Endothelial cell of umbilical vein (primary cell): ENCODE results near the gene RBM42. TPM values are rescaled to one million over a fixed set of nuclear protein-coding genes. Genes with fewer than 3 reads are reported as not detected.

Experiments
- BruUV-seq: library from RNA; stranded (reverse); fragments of 400-500 nt; replicated peaks from 2 replicates; lab custom pipeline; 2021; lab: Mats Ljungman, UMichigan
- CTCF ChIA-PET: fragments of 300-600, 350-600 bp; sonication (Branson Sonifier 250); formaldehyde crosslinking; loops from one replicate; lab custom pipeline; 2021; ENCODE audit warnings: antibody characterized with exemption, inconsistent platforms; lab: Charles Lee
- POLR2A ChIA-PET: fragments of 300-600, 350-600 bp; sonication (Branson Sonifier 250); formaldehyde crosslinking; loops from one replicate; lab custom pipeline; 2021; ENCODE audit warnings: antibody characterized with exemption, inconsistent platforms; lab: Charles Lee
- DNase-seq: peaks from one replicate; pipeline ENCODE4 v3.0.0-alpha.2; 2011; ENCODE audit warnings: low read depth, low spot score
- FAIRE-seq: peaks from 2 replicates; lab custom pipeline; 2011; peaks lifted over from hg19 to GRCh38; lab: Jason Lieb, UNC
- H2AFZ ChIP-seq: 2 replicates; pipeline ENCODE4 v1.6.0; 2012; ENCODE audit warnings: low read depth, low read length, control low read depth, inconsistent platforms
- H3K27ac ChIP-seq: 2 replicates; pipeline ENCODE4 v1.5.1; 2011; ENCODE audit warnings: low read depth, mild to moderate bottlenecking, control low read depth, low read length, moderate library complexity; ENCODE audit not compliant: insufficient read depth
- H3K27me3 ChIP-seq, 2 experiments: 2 replicates each; pipeline versions ENCODE4 v1.6.0 to v1.6.1; 2011; ENCODE audit warnings: low read length in 2 of 2, mixed read lengths in 1 of 2; ENCODE audit not compliant: control insufficient read depth in 2 of 2, insufficient read depth in 2 of 2
- H3K36me3 ChIP-seq, 2 experiments: 2 replicates in 1 of 2; 3 replicates in 1 of 2; pipeline ENCODE4 v1.5.1; 2011; ENCODE audit warnings: low read length in 2 of 2, mild to moderate bottlenecking in 1 of 2, moderate library complexity in 1 of 2; ENCODE audit not compliant: control insufficient read depth in 2 of 2, insufficient read depth in 2 of 2; ENCODE audit errors: extremely low read depth in 1 of 2
- H3K4me1 ChIP-seq: 3 replicates; pipeline ENCODE4 v1.5.1; 2011; ENCODE audit warnings: mild to moderate bottlenecking, low read length; ENCODE audit not compliant: control insufficient read depth, insufficient read depth; ENCODE audit errors: extremely low read depth
- H3K4me2 ChIP-seq: 2 replicates; pipeline ENCODE4 v1.6.1; 2011; ENCODE audit warnings: low read length, control low read depth, mixed read lengths; ENCODE audit not compliant: insufficient read depth
- H3K4me3 ChIP-seq, 3 experiments: fragments of 200-600 bp in 1 of 3; sonication (generic), shearing (Covaris generic) in 1 of 3; replicated peaks in 1 of 3; 2 replicates each; pipeline ENCODE4 v1.5.1; 2011 to 2016; ENCODE audit warnings: control low read depth in 3 of 3, low read length in 3 of 3, mild to moderate bottlenecking in 2 of 3, inconsistent platforms in 1 of 3, low read depth in 1 of 3, moderate library complexity in 1 of 3; ENCODE audit not compliant: insufficient read depth in 1 of 3
- H3K79me2 ChIP-seq: 2 replicates; pipeline ENCODE4 v1.6.0; 2012; ENCODE audit warnings: low read length, inconsistent platforms; ENCODE audit not compliant: control insufficient read depth, insufficient read depth
- H3K9ac ChIP-seq: replicated peaks from 2 replicates; pipeline ENCODE3; 2011; ENCODE audit warnings: low read length, control low read depth; ENCODE audit not compliant: insufficient read depth; ENCODE audit errors: extremely low read depth
- H3K9me1 ChIP-seq: replicated peaks from 3 replicates; pipeline ENCODE4 v1.6.0; 2011; ENCODE audit warnings: mild to moderate bottlenecking, low read length; ENCODE audit not compliant: control insufficient read depth, insufficient read depth; ENCODE audit errors: extremely low read depth
- H3K9me3 ChIP-seq: replicated peaks from 2 replicates; pipeline ENCODE4 v1.5.1; 2012; ENCODE audit warnings: low read length, inconsistent platforms; ENCODE audit not compliant: control insufficient read depth, insufficient read depth
- H4K20me1 ChIP-seq: replicated peaks from 2 replicates; pipeline ENCODE3; 2011; ENCODE audit warnings: mild to moderate bottlenecking, low read length; ENCODE audit not compliant: control insufficient read depth, insufficient read depth; ENCODE audit errors: extremely low read depth
- EZH2 ChIP-seq: IDR thresholded peaks from 2 replicates; pipeline ENCODE4 v1.6.1; 2012; ENCODE audit warnings: borderline replicate concordance, low read depth, mild to moderate bottlenecking, moderate library complexity, low read length, inconsistent platforms; ENCODE audit not compliant: severe bottlenecking
- FOS ChIP-seq: IDR thresholded peaks from 2 replicates; pipeline ENCODE4 v1.6.1; 2011; ENCODE audit warnings: mild to moderate bottlenecking, low read length, moderate library complexity, borderline replicate concordance; ENCODE audit not compliant: insufficient read depth
- GATA2 ChIP-seq: IDR thresholded peaks from 2 replicates; pipeline ENCODE4 v1.7.0; 2011; ENCODE audit warnings: low read depth, mild to moderate bottlenecking, moderate library complexity, mixed read lengths, low read length; ENCODE audit not compliant: insufficient read length, insufficient read depth
- JUN ChIP-seq: IDR thresholded peaks from 2 replicates; pipeline ENCODE4 v1.6.1; 2011; ENCODE audit warnings: borderline replicate concordance, low read depth; ENCODE audit not compliant: insufficient read length, insufficient read depth
- MYC ChIP-seq: IDR thresholded peaks from one replicate; pipeline ENCODE4 v1.6.1; 2011; ENCODE audit warnings: mild to moderate bottlenecking, low read depth, low read length
- POLR2A ChIP-seq: IDR thresholded peaks from 2 replicates; pipeline ENCODE4 v1.6.1; 2012; ENCODE audit warnings: low read depth, mild to moderate bottlenecking, control low read depth, low read length
- POLR2AphosphoS5 ChIP-seq: IDR thresholded peaks from 2 replicates; pipeline ENCODE4 v1.6.1; 2012; ENCODE audit warnings: low read depth, mild to moderate bottlenecking, control low read depth, low read length, moderate library complexity; ENCODE audit not compliant: insufficient read depth
- dilution Hi-C: fragments of 300-500 bp; cut with MboI; formaldehyde crosslinking; loops from one replicate; pipeline ENCODE4 v1.15.0; 2019; ENCODE audit warnings: low sequenced_read_pairs; ENCODE audit not compliant: extremely low pct_ligation_motif_present
- intact Hi-C: fragments of 100-400 bp; cut with micrococcal nuclease; formaldehyde crosslinking; loops from one replicate; pipeline ENCODE4 v1.10.0; 2022
- polyA plus RNA-seq, 4 experiments: library from polyadenylated mRNA; depleted of rRNA in 3 of 4; stranded (reverse) in 3 of 4; unstranded in 1 of 4; fragments of >200 nt; gene quantifications; 2 replicates each; pipeline versions ENCODE4 v1.2.1 to v1.2.3, GENCODE V29; 2011 to 2012; ENCODE audit warnings: missing spikeins in 1 of 4
- total RNA-seq: library from RNA; stranded (reverse); gene quantifications from 2 replicates; pipeline ENCODE4 v1.2.3, GENCODE V29; 2021
- TF ChIP-seq, protein P1 (sequence below): IDR thresholded peaks from 2 replicates; pipeline ENCODE4 v1.6.1; 2011; ENCODE audit not compliant: insufficient read depth, insufficient read length
- TF ChIP-seq, protein P2 (sequence below), 2 donors: IDR thresholded peaks; 1 replicate in 1 of 2; 2 replicates in 1 of 2; pipeline ENCODE4 v1.5.1; 2011; ENCODE audit warnings: low read length in 2 of 2, mild to moderate bottlenecking in 2 of 2, moderate library complexity in 2 of 2, control low read depth in 1 of 2, inconsistent platforms in 1 of 2, low read depth in 1 of 2; ENCODE audit not compliant: insufficient read depth in 1 of 2; ENCODE audit errors: extremely low read depth in 1 of 2

RBM42 gene
- total and polyA plus RNA-seq, 2 donors (not counting 3 experiments of a cell fraction or from before 2014, with no cell fraction given), result 78.3 to 97.3 TPM

DNA sequence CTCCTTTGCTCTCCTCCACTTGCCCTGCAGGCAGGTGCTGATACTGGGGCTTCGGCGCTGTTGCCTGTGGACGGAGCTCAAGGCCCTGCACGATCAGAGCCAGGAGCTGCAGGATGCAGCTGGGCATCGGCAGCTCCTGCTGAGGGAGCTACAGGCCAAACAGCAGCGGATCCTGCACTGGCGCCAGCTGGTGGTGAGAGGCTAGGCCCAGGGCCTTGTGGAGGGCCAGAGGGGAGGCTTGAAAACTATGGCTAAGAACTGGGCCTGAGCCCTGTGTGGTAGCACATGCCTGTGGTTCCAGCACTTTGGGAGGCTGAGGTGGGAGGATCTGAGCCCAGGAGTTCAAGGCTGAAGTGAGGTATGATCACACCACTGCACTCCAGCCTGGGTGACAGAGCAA, 10.0 kb upstream of the RBM42 start:
- TF ChIP-seq, protein P1, sequence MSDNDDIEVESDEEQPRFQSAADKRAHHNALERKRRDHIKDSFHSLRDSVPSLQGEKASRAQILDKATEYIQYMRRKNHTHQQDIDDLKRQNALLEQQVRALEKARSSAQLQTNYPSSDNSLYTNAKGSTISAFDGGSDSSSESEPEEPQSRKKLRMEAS, result no peak
- TF ChIP-seq JUN (no peak), POLR2AphosphoS5 (no peak), POLR2A (no peak), MYC (no peak), GATA2 (no peak), FOS (no peak), EZH2 (no peak)
- TF ChIP-seq, protein P2, sequence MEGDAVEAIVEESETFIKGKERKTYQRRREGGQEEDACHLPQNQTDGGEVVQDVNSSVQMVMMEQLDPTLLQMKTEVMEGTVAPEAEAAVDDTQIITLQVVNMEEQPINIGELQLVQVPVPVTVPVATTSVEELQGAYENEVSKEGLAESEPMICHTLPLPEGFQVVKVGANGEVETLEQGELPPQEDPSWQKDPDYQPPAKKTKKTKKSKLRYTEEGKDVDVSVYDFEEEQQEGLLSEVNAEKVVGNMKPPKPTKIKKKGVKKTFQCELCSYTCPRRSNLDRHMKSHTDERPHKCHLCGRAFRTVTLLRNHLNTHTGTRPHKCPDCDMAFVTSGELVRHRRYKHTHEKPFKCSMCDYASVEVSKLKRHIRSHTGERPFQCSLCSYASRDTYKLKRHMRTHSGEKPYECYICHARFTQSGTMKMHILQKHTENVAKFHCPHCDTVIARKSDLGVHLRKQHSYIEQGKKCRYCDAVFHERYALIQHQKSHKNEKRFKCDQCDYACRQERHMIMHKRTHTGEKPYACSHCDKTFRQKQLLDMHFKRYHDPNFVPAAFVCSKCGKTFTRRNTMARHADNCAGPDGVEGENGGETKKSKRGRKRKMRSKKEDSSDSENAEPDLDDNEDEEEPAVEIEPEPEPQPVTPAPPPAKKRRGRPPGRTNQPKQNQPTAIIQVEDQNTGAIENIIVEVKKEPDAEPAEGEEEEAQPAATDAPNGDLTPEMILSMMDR (IDR thresholded peaks at IDR 0.05; ENCODE audit: extremely low read depth in 1 of 2, insufficient read depth in 1 of 2, low read depth in 1 of 2, low read length in 2 of 2), result no peak
- Histone ChIP-seq H3K79me2 (no peaks in the 10 kb centered on the region), H3K9ac (no peak overlapping the region), H3K4me3 (no peak overlapping the region), H3K36me3 (peaks cover 0 to 6% of the 10 kb centered on the region in 2 experiments), H3K4me1 (no peaks in the 10 kb centered on the region), H2AFZ (no peak overlapping the region), H3K27ac (no peak overlapping the region), H3K9me1 (no peaks in the 10 kb centered on the region), H3K4me2 (no peak overlapping the region), H3K9me3 (no peaks in the 10 kb centered on the region), H3K27me3 (no peaks in the 10 kb centered on the region), H4K20me1 (no peaks in the 10 kb centered on the region)
- FAIRE-seq (no peak), DNase-seq (no peak)
- intact Hi-C loops, result no loop called here
- CTCF ChIA-PET, result no interaction called here
- dilution Hi-C loops, result no loop called here
- BruUV-seq, result no TSS peak
- POLR2A ChIA-PET, result no interaction called here
